ENCODE results near the gene IL34. TPM values are rescaled to one million over a fixed set of nuclear protein-coding genes. Genes with fewer than 3 reads are reported as not detected.

Gene IL34
- total and polyA plus RNA-seq, 2 experiments from 2014 or later: not detected

DNA sequence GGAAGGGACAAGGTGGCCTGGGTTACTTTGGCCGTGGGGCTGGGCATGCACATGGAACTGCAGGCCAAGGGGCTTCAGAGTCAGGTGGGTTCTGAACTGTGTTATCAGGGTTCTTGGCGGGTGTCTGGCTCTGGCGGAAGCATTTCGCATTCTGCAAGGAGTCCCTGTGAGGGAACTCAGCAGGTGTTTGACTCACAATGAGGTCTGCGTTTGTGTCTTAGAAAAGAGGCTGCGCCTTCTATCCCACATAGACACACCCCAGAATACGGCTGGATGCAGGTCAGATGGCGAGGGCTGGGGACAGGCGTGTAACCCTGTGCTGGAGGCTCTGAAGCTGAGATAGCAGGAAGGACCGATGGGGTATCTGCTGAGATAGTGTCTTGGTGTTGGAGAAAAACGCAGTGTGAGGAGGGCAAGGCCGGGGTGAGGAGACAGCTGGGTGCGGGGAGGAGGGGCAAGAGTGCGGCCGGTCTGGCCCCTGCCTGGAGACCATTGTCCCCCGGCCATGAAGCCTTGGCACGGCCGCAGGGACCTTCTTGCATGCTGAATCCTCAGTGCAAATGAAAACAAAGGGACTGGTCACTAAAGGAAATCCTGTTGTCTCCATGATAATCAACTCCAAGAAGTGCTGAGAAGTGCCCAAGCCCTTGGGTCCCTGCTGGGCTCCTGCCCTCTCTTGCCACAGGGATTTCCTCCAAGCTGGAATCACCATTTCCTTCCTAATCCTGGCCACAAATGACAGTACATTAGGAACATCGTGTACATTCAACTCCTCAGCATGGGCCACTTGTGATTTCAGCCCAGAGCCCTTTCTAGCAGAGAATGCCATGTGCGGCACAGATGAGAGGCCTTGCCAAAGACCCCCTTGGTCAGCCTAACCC is 62.2 kb downstream of the IL34 start:
- DNase-seq (ENCODE audit: low read depth in 1 of 2, low spot score in 1 of 2): no peak
- H3K4me1 ChIP-seq (ENCODE audit: low read depth): peaks cover 45% of the 10 kb centered on the region
- TF ChIP-seq CTCF (IDR thresholded peaks at IDR 0.05; ENCODE audit: low read depth, low read length): no peak
- no peaks in the 10 kb centered on the region for H3K27me3 ChIP-seq
- no peaks in the 10 kb centered on the region for H3K9me3 ChIP-seq (ENCODE audit: low read depth)
- no peak overlapping the region for H3K4me3 ChIP-seq
- H3K36me3 ChIP-seq: no peaks in the 10 kb centered on the region
- no peak overlapping the region for H3K27ac ChIP-seq

- H3K27ac ChIP-seq: no peak overlapping the region
- H3K27me3 ChIP-seq: no peaks in the 10 kb centered on the region
- H3K4me3 ChIP-seq: no peak overlapping the region
- no peak for TF ChIP-seq CTCF (IDR thresholded peaks at IDR 0.05; ENCODE audit: low read depth, low read length)
- no peaks in the 10 kb centered on the region for H3K36me3 ChIP-seq
- H3K4me1 ChIP-seq (ENCODE audit: low read depth): peaks cover 48% of the 10 kb centered on the region
- DNase-seq (ENCODE audit: low read depth in 1 of 2, low spot score in 1 of 2): no peak
- H3K9me3 ChIP-seq (ENCODE audit: low read depth): no peaks in the 10 kb centered on the region
These were observed 63.1 kb downstream of the IL34 start for GRCh38 chr16:70709457-70709856.

- Histone ChIP-seq H3K27me3 (no peaks in the 10 kb centered on the region), H3K36me3 (no peaks in the 10 kb centered on the region), H3K4me1 (ENCODE audit: low read depth) (peaks cover 52% of the 10 kb centered on the region), H3K9me3 (ENCODE audit: low read depth) (no peaks in the 10 kb centered on the region), H3K27ac (no peak overlapping the region), H3K4me3 (no peak overlapping the region)
- no peak for DNase-seq (ENCODE audit: low read depth in 1 of 2, low spot score in 1 of 2)
- TF ChIP-seq CTCF (IDR thresholded peaks at IDR 0.05; ENCODE audit: low read depth, low read length): no peak
These were observed 63.6 kb downstream of the IL34 start for GRCh38 chr16:70709942-70710341.

Other genes starting within 250 kb of the IL34 start
- 87.3 and 115 TPM in 2 replicates for gene ST3GAL2, start 207.5 kb upstream of the IL34 start, total RNA-seq
- 46.1 and 50.9 TPM in 2 replicates for gene ST3GAL2, start 207.5 kb upstream of the IL34 start, polyA plus RNA-seq
- 13.8 and 22.5 TPM in 2 replicates for gene FCSK, start 192.0 kb upstream of the IL34 start, total RNA-seq
- 10.2 and 12.0 TPM in 2 replicates for gene FCSK, start 192.0 kb upstream of the IL34 start, polyA plus RNA-seq
- 77.3 and 82.0 TPM in 2 replicates for gene COG4, start 123.0 kb upstream of the IL34 start, total RNA-seq
- gene COG4, start 123.0 kb upstream of the IL34 start, polyA plus RNA-seq: 67.6 and 86.6 TPM in 2 replicates
- 95.4 and 178 TPM in 2 replicates for gene SF3B3, start 122.7 kb upstream of the IL34 start, total RNA-seq
- gene SF3B3, start 122.7 kb upstream of the IL34 start, polyA plus RNA-seq: 203 and 250 TPM in 2 replicates
- 47.2 and 82.3 TPM in 2 replicates for gene MTSS2, start 39.5 kb downstream of the IL34 start, total RNA-seq
- 12.4 and 22.7 TPM in 2 replicates for gene MTSS2, start 39.5 kb downstream of the IL34 start, polyA plus RNA-seq
- gene VAC14, start 154.6 kb downstream of the IL34 start, total RNA-seq: 62.8 and 86.6 TPM in 2 replicates
- gene VAC14, start 154.6 kb downstream of the IL34 start, polyA plus RNA-seq: 63.9 and 78.9 TPM in 2 replicates

Data from cardiac muscle cell (in vitro differentiated cells and primary cell).